NB4 (cell line): ENCODE data around the gene PIGR.

ENCODE experiments used
- DNase-seq: peaks from one replicate; pipeline ENCODE4 v3.0.0; 2010; ENCODE audit warnings: low read depth
- H3K4me3 ChIP-seq: one replicate; pipeline ENCODE4 v1.5.1; 2011; ENCODE audit warnings: mild to moderate bottlenecking, low read depth, low read length, moderate library complexity
- CTCF ChIP-seq: IDR thresholded peaks from one replicate; pipeline ENCODE4 v1.5.1; 2012; ENCODE audit warnings: low read depth, low read length
- MAX ChIP-seq: IDR thresholded peaks from 2 replicates; pipeline ENCODE4 v1.6.1; 2011; ENCODE audit warnings: low read depth, low read length
- MYC ChIP-seq: IDR thresholded peaks from 2 replicates; pipeline ENCODE4 v1.6.1; 2011; ENCODE audit warnings: low read depth, low read length
- POLR2A ChIP-seq: IDR thresholded peaks from 2 replicates; pipeline ENCODE4 v1.6.1; 2011; ENCODE audit warnings: mild to moderate bottlenecking; ENCODE audit not compliant: insufficient read length; ENCODE audit errors: extremely low read depth

PIGR gene

GRCh38 chr1:206946261-206946660 is at the start of gene PIGR:
PIGR (minus strand) TSS chr1:206946466; CDS start chr1:206940531, 5,935 bp downstream.
- no peak for DNase-seq
- H3K4me3 ChIP-seq, result no peak within 1 kb of the TSS
- TF ChIP-seq CTCF (no peak), MAX (no peak), POLR2A (no peak), MYC (no peak)

GRCh38 chr1:206992790-206993189 is 46.5 kb upstream of the PIGR start:
- H3K4me3 ChIP-seq, result no peak overlapping the region
- TF ChIP-seq CTCF, result no peak
- TF ChIP-seq MAX, result no peak
- no peak for TF ChIP-seq POLR2A
- no peak for TF ChIP-seq MYC
- no peak for DNase-seq

- no peak for DNase-seq
- TF ChIP-seq MYC (no peak), MAX (no peak), CTCF (no peak), POLR2A (no peak)
- no peak overlapping the region for H3K4me3 ChIP-seq
Measured at GRCh38 chr1:206987873-206988272, 41.6 kb upstream of the PIGR start.

- DNase-seq, result no peak
- H3K4me3 ChIP-seq, result no peak overlapping the region
- TF ChIP-seq MAX (no peak), POLR2A (no peak), MYC (no peak), CTCF (no peak)
Measured at GRCh38 chr1:206986885-206987284, 40.6 kb upstream of the PIGR start.

GRCh38 chr1:206986402-206986801 is 40.1 kb upstream of the PIGR start:
- no peak for DNase-seq
- TF ChIP-seq POLR2A (no peak), MYC (no peak)

GRCh38 chr1:206985162-206985749 is 39.0 kb upstream of the PIGR start:
- TF ChIP-seq POLR2A (no peak), MAX (no peak), MYC (no peak), CTCF (no peak)
- H3K4me3 ChIP-seq, result no peak overlapping the region
- DNase-seq, result no peak

More at GRCh38 chr1:206986402-206986801, 40.1 kb upstream of the PIGR start:
- no peak overlapping the region for H3K4me3 ChIP-seq
